HepG2 (cell line): ENCODE results near the gene PFAS. TPM values are rescaled to one million over a fixed set of nuclear protein-coding genes. Genes with fewer than 3 reads are reported as not detected.

Source experiments
- CREB1 ChIP-seq, 2 experiments: fragments of 450-650 bp in 1 of 2; IDR thresholded peaks; 2 replicates each; pipeline ENCODE4 v1.6.1; 2016 to 2017; ENCODE audit warnings: control low read depth in 1 of 2, mild to moderate bottlenecking in 1 of 2, missing compliant biosample characterization in 1 of 2, missing genetic modification characterization in 1 of 2
- HNF4G ChIP-seq, 2 experiments: sonication (generic) in 1 of 2; formaldehyde crosslinking in 1 of 2; IDR thresholded peaks; 2 replicates each; pipeline versions ENCODE4 v1.4.0 to v1.6.1; 2011 to 2020; ENCODE audit warnings: borderline replicate concordance in 2 of 2, low read depth in 2 of 2, mild to moderate bottlenecking in 2 of 2, low read length in 1 of 2, missing genetic modification reagents in 1 of 2, moderate library complexity in 1 of 2
- HOXD1 ChIP-seq: sonication (generic); formaldehyde crosslinking; IDR thresholded peaks from 2 replicates; pipeline ENCODE4 v1.5.0; 2020; ENCODE audit warnings: missing genetic modification reagents
- PPARG ChIP-seq: conservative IDR thresholded peaks from 2 replicates; pipeline ENCODE4 v1.6.1; 2016; ENCODE audit warnings: missing biosample characterization, missing genetic modification reagents
- RXRB ChIP-seq: IDR thresholded peaks from 2 replicates; pipeline ENCODE4 v1.6.1; 2016; ENCODE audit warnings: borderline replicate concordance, missing genetic modification reagents, missing compliant biosample characterization
- ZNF460 ChIP-seq: sonication (generic); formaldehyde crosslinking; IDR thresholded peaks from 2 replicates; pipeline ENCODE4 v1.5.1; 2020; ENCODE audit warnings: missing genetic modification reagents, mild to moderate bottlenecking, borderline replicate concordance
- ZNF709 ChIP-seq: sonication (generic); formaldehyde crosslinking; IDR thresholded peaks from 2 replicates; pipeline ENCODE4 v1.5.0; 2020; ENCODE audit warnings: mild to moderate bottlenecking, missing genetic modification reagents
- polyA plus RNA-seq, 8 experiments: library from polyadenylated mRNA; depleted of rRNA in 3 of 8; stranded (reverse) in 7 of 8; unstranded in 1 of 8; fragments of >200 nt; fragmentation: Illumina TruSeq in 4 of 8; extraction: Trizol in 4 of 8; gene quantifications; 2 replicates each; pipeline versions ENCODE4 v1.2.1 to v1.2.3, GENCODE V29; 2011 to 2016; ENCODE audit warnings: low read depth in 4 of 8, missing spikeins in 1 of 8, mixed read lengths in 1 of 8; ENCODE audit not compliant: insufficient read depth in 1 of 8
- total RNA-seq, 5 experiments: library from RNA; depleted of rRNA; stranded (reverse); fragments of >200 nt; fragmentation: Illumina TruSeq; extraction: Trizol; gene quantifications; 2 replicates each; pipeline ENCODE4 v1.2.3, GENCODE V29; 2016; ENCODE audit warnings: low read depth in 1 of 5
- TF ChIP-seq, protein P1 (sequence below): sonication (generic); formaldehyde crosslinking; IDR thresholded peaks from 2 replicates; pipeline ENCODE4 v1.5.0; 2020; ENCODE audit warnings: mild to moderate bottlenecking, missing genetic modification reagents
- TF ChIP-seq, protein P2 (sequence below): sonication (generic); formaldehyde crosslinking; conservative IDR thresholded peaks from 2 replicates; pipeline ENCODE4 v1.4.0; 2020; ENCODE audit warnings: missing genetic modification reagents
- TF ChIP-seq, protein P3 (sequence below): sonication (generic); formaldehyde crosslinking; IDR thresholded peaks from 2 replicates; pipeline ENCODE4 v1.8.0; 2023; ENCODE audit warnings: mild to moderate bottlenecking, missing genetic modification reagents
- TF ChIP-seq, protein P4 (sequence below): sonication (generic); formaldehyde crosslinking; IDR thresholded peaks from 2 replicates; pipeline ENCODE4 v1.4.0; 2020; ENCODE audit warnings: missing genetic modification reagents
- TF ChIP-seq, protein P5 (sequence below): sonication (generic); formaldehyde crosslinking; IDR thresholded peaks from 2 replicates; pipeline ENCODE4 v1.4.0; 2020; ENCODE audit warnings: missing genetic modification reagents
- TF ChIP-seq, protein P6 (sequence below): sonication (generic); formaldehyde crosslinking; IDR thresholded peaks from 2 replicates; pipeline ENCODE4 v1.4.0; 2020; ENCODE audit warnings: mild to moderate bottlenecking, missing genetic modification reagents, borderline replicate concordance

PFAS gene
- total and polyA plus RNA-seq, 2 of the 13 experiments (the other 11 are each of a cell fraction or from before 2014, with no cell fraction given), result 49.4 to 58.2 TPM

DNA sequence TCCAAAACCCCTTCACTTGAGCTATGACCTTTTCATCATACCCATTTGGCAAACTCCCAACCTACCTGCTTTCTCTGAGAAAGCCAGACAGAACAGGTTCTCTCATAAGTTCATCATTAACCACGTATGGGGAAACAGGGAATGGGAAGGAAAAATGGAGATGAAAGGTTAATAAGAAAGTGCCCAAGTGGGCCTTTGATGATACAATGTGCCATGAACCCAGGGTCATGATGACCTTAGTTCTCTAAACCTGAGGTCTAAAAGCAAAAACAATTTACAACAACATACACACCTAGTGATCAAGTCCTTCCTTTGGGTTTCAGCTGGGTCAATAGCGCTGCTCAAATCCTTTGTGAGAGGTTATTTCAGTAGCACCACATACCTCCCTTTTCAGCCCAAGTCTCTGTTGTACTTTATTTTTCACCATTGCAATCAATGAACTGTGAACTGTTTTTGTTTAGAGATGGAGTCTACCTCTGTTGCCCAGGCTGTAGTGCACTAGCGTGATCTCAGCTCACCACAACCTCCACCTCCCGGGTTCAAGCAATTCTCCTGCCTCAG, 24.9 kb downstream of the PFAS start (continued):
- TF ChIP-seq, protein P1, sequence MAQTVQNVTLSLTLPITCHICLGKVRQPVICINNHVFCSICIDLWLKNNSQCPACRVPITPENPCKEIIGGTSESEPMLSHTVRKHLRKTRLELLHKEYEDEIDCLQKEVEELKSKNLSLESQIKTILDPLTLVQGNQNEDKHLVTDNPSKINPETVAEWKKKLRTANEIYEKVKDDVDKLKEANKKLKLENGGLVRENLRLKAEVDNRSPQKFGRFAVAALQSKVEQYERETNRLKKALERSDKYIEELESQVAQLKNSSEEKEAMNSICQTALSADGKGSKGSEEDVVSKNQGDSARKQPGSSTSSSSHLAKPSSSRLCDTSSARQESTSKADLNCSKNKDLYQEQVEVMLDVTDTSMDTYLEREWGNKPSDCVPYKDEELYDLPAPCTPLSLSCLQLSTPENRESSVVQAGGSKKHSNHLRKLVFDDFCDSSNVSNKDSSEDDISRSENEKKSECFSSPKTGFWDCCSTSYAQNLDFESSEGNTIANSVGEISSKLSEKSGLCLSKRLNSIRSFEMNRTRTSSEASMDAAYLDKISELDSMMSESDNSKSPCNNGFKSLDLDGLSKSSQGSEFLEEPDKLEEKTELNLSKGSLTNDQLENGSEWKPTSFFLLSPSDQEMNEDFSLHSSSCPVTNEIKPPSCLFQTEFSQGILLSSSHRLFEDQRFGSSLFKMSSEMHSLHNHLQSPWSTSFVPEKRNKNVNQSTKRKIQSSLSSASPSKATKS (CRISPR knock-in tag), result no peak
- peak; percentile 97 for TF ChIP-seq PPARG
- TF ChIP-seq, protein P2, sequence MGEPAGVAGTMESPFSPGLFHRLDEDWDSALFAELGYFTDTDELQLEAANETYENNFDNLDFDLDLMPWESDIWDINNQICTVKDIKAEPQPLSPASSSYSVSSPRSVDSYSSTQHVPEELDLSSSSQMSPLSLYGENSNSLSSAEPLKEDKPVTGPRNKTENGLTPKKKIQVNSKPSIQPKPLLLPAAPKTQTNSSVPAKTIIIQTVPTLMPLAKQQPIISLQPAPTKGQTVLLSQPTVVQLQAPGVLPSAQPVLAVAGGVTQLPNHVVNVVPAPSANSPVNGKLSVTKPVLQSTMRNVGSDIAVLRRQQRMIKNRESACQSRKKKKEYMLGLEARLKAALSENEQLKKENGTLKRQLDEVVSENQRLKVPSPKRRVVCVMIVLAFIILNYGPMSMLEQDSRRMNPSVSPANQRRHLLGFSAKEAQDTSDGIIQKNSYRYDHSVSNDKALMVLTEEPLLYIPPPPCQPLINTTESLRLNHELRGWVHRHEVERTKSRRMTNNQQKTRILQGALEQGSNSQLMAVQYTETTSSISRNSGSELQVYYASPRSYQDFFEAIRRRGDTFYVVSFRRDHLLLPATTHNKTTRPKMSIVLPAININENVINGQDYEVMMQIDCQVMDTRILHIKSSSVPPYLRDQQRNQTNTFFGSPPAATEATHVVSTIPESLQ (CRISPR knock-in tag), result no peak
- no peak; the same call in 1 of the 2 replicates for TF ChIP-seq HOXD1 (CRISPR knock-in tag)
- TF ChIP-seq, protein P3, sequence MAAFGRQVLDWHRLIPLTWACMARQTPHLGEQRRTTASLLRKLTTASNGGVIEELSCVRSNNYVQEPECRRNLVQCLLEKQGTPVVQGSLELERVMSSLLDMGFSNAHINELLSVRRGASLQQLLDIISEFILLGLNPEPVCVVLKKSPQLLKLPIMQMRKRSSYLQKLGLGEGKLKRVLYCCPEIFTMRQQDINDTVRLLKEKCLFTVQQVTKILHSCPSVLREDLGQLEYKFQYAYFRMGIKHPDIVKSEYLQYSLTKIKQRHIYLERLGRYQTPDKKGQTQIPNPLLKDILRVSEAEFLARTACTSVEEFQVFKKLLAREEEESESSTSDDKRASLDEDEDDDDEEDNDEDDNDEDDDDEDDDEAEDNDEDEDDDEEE (CRISPR knock-in tag), result no peak
- TF ChIP-seq ZNF460 (CRISPR knock-in tag), result peak; percentile 53; the same call in 1 of the 2 replicates
- TF ChIP-seq ZNF709 (CRISPR knock-in tag), result no peak
- no peak for TF ChIP-seq CREB1 (IDR thresholded peaks at IDR 0.05)
- TF ChIP-seq CREB1 (CRISPR knock-in tag; IDR thresholded peaks at IDR 0.05), result peak; percentile 73
- peak; percentile 98 for TF ChIP-seq RXRB (CRISPR knock-in tag)
- TF ChIP-seq, protein P4, sequence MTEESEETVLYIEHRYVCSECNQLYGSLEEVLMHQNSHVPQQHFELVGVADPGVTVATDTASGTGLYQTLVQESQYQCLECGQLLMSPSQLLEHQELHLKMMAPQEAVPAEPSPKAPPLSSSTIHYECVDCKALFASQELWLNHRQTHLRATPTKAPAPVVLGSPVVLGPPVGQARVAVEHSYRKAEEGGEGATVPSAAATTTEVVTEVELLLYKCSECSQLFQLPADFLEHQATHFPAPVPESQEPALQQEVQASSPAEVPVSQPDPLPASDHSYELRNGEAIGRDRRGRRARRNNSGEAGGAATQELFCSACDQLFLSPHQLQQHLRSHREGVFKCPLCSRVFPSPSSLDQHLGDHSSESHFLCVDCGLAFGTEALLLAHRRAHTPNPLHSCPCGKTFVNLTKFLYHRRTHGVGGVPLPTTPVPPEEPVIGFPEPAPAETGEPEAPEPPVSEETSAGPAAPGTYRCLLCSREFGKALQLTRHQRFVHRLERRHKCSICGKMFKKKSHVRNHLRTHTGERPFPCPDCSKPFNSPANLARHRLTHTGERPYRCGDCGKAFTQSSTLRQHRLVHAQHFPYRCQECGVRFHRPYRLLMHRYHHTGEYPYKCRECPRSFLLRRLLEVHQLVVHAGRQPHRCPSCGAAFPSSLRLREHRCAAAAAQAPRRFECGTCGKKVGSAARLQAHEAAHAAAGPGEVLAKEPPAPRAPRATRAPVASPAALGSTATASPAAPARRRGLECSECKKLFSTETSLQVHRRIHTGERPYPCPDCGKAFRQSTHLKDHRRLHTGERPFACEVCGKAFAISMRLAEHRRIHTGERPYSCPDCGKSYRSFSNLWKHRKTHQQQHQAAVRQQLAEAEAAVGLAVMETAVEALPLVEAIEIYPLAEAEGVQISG (CRISPR knock-in tag), result peak; percentile 41; the same call in 1 of the 2 replicates
- TF ChIP-seq, protein P5, sequence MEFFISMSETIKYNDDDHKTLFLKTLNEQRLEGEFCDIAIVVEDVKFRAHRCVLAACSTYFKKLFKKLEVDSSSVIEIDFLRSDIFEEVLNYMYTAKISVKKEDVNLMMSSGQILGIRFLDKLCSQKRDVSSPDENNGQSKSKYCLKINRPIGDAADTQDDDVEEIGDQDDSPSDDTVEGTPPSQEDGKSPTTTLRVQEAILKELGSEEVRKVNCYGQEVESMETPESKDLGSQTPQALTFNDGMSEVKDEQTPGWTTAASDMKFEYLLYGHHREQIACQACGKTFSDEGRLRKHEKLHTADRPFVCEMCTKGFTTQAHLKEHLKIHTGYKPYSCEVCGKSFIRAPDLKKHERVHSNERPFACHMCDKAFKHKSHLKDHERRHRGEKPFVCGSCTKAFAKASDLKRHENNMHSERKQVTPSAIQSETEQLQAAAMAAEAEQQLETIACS (CRISPR knock-in tag), result no peak
- TF ChIP-seq, protein P6, sequence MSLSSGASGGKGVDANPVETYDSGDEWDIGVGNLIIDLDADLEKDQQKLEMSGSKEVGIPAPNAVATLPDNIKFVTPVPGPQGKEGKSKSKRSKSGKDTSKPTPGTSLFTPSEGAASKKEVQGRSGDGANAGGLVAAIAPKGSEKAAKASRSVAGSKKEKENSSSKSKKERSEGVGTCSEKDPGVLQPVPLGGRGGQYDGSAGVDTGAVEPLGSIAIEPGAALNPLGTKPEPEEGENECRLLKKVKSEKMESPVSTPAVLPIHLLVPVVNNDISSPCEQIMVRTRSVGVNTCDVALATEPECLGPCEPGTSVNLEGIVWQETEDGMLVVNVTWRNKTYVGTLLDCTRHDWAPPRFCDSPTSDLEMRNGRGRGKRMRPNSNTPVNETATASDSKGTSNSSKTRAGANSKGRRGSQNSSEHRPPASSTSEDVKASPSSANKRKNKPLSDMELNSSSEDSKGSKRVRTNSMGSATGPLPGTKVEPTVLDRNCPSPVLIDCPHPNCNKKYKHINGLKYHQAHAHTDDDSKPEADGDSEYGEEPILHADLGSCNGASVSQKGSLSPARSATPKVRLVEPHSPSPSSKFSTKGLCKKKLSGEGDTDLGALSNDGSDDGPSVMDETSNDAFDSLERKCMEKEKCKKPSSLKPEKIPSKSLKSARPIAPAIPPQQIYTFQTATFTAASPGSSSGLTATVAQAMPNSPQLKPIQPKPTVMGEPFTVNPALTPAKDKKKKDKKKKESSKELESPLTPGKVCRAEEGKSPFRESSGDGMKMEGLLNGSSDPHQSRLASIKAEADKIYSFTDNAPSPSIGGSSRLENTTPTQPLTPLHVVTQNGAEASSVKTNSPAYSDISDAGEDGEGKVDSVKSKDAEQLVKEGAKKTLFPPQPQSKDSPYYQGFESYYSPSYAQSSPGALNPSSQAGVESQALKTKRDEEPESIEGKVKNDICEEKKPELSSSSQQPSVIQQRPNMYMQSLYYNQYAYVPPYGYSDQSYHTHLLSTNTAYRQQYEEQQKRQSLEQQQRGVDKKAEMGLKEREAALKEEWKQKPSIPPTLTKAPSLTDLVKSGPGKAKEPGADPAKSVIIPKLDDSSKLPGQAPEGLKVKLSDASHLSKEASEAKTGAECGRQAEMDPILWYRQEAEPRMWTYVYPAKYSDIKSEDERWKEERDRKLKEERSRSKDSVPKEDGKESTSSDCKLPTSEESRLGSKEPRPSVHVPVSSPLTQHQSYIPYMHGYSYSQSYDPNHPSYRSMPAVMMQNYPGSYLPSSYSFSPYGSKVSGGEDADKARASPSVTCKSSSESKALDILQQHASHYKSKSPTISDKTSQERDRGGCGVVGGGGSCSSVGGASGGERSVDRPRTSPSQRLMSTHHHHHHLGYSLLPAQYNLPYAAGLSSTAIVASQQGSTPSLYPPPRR (CRISPR knock-in tag), result peak; percentile 73
- TF ChIP-seq HNF4G (IDR thresholded peaks at IDR 0.05; ENCODE audit: borderline replicate concordance, low read depth, low read length), result peak; percentile 74
- TF ChIP-seq HNF4G (CRISPR knock-in tag; IDR thresholded peaks at IDR 0.05; ENCODE audit: borderline replicate concordance, low read depth), result peak; percentile 73; the same call in 1 of the 2 replicates
